Coronary artery (tissue), 2 donors: ENCODE measurements around the gene SIGLEC15.
"Not testable (repeated sequence)": the region's sequence is repeated elsewhere in the genome, so short reads cannot be mapped to it uniquely, and the experiment has no call there.

Experiments
- DNase-seq: peaks from one replicate; pipeline ENCODE4 v3.0.0-alpha.2; 2017; ENCODE audit warnings: low spot score
- H3K27ac ChIP-seq, 2 donors: fragments of 200-600 bp; sonication (generic); one replicate each; pipeline ENCODE4 v1.5.1; 2016 to 2019
- H3K4me3 ChIP-seq: fragments of 200-600 bp; sonication (generic); 2 replicates; pipeline ENCODE4 v1.5.1; 2016; ENCODE audit warnings: mild to moderate bottlenecking, moderate library complexity
- TF ChIP-seq, protein P1 (sequence below): fragments of 200-600 bp; sonication (generic); IDR thresholded peaks from one replicate; pipeline ENCODE4 v1.5.1; 2019; ENCODE audit warnings: antibody characterized with exemption

SIGLEC15 gene

DNA sequence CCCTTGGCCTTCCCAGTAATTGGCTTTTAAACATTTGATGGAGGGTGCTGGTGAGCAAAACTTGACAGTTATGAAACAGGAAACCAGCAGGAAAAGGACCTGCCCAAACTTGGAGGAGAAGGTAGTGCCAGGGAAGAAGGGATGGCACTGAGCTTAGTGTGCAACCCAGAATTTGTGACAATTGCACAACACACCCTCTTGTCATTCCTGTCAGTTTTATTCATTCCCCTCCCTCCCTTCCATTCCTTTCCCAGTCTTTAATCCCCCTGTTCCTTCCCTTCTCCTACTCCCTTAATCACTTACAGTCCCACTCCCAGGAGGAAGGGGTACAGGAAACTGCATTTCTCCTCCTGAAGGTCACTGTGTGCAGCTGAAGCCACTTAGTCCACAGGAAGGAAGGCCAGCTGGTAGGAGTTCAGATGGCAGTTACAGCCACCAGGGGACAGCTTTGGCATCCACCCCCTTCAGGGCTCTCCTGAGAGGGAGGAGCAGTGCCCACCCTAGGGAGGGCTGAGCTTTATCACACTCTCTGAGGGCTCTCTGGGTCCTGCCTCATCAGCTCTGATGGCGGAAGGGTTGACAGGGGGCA, 24.0 kb upstream of the SIGLEC15 start:
- Histone ChIP-seq H3K4me3 (no peak overlapping the region), H3K27ac (no peak overlapping the region)
- no peak for DNase-seq
- TF ChIP-seq, protein P1, sequence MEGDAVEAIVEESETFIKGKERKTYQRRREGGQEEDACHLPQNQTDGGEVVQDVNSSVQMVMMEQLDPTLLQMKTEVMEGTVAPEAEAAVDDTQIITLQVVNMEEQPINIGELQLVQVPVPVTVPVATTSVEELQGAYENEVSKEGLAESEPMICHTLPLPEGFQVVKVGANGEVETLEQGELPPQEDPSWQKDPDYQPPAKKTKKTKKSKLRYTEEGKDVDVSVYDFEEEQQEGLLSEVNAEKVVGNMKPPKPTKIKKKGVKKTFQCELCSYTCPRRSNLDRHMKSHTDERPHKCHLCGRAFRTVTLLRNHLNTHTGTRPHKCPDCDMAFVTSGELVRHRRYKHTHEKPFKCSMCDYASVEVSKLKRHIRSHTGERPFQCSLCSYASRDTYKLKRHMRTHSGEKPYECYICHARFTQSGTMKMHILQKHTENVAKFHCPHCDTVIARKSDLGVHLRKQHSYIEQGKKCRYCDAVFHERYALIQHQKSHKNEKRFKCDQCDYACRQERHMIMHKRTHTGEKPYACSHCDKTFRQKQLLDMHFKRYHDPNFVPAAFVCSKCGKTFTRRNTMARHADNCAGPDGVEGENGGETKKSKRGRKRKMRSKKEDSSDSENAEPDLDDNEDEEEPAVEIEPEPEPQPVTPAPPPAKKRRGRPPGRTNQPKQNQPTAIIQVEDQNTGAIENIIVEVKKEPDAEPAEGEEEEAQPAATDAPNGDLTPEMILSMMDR: no peak

DNA sequence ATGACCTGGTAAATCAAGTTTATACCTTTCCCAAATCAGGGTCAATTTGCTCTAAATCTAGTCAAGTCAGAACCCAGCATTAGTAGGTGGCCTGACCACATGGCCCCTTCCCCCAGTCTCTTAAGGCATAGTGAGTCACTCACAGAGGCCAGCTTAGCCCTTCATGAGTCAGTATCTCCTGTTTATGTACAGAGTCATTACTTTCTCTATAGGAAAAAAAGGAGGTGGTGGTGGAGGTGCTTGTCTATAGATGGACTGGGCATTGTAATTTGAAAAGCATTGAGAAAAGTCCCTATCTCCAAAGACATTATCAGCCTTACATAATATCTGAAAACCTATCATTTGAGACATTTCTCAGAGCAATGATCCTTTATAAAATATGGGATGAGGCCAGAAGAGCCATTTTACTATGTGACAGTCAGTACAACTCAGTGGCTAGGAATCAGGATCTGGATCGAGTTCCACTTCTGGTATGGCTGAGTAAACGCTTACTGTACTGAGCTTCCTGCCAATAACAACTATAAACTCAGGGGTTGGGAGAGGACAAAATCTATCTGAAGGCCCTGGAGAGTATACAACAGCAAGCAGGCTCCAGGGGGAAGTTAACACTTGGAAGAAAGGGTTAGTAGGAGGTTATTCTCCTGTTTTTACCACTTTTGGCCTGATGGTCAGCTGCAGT, 22.5 kb upstream of the SIGLEC15 start:
- H3K4me3 ChIP-seq: no peak overlapping the region
- peak overlapping the region in 1 of 2 donors; percentile 35 for H3K27ac ChIP-seq
- DNase-seq: no peak
- TF ChIP-seq, protein P1: no peak

DNA sequence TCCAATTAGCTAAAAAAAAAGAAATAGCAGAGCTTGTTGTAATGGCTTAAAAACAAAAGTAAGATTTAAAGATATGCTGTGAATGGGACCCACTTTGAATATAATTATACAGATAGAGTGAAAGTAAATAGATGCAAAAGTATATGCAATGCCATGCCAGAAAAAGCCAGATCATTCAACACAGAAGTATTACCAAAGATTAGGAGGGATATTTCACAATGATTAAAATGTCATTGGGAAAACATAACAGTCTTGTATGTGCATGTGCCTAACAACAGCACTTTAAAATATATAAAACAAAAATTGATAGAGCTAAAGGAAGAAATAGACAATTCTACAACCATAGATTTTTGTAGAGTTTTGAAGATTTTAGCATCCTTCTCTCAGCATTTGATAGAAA, 19.9 kb upstream of the SIGLEC15 start:
- TF ChIP-seq, protein P1: no peak
- Histone ChIP-seq H3K4me3 (no peak overlapping the region), H3K27ac (no peak overlapping the region)
- DNase-seq: no peak

DNA sequence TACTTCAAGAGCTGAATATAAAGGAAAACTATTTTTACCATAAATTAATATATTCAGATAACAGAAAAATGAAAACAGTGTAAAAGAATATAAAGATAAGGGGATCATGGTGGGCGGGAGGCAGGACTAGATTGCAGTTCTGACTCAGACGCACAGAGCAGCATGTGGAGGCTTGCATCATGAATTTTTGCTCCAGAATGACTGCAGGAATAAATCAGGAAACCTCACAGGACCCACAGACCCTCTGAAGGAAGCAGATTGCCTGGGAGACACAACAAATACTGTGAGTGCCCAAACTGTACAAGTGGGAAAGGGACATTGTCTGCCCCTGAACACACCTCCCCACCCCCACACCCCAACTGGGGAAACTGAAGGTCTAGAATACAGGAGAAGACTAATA, 19.2 kb upstream of the SIGLEC15 start:
- Histone ChIP-seq H3K4me3 (no peak overlapping the region), H3K27ac (no peak overlapping the region)
- TF ChIP-seq, protein P1: no peak
- DNase-seq: no peak

DNA sequence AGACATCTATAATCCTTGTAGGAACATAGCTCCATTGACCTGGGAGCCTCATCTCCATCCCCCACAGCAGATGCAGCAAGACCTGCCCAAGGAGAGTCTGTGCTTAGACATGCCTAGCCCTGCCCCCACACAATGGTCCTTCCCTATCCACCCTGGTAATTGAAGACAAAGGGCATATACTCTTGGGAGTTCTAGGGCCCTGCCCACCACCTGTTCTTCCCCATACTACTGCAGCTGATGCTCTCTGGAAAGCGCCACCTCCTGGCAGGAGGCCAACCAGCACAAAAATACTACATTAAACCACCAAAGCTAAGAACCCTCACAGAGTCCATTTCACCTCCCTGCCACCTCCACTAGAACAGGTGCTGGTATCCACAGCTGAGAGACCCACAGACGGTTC, 18.3 kb upstream of the SIGLEC15 start:
- DNase-seq, H3K27ac ChIP-seq, H3K4me3 ChIP-seq: not testable (repeated sequence)

DNA sequence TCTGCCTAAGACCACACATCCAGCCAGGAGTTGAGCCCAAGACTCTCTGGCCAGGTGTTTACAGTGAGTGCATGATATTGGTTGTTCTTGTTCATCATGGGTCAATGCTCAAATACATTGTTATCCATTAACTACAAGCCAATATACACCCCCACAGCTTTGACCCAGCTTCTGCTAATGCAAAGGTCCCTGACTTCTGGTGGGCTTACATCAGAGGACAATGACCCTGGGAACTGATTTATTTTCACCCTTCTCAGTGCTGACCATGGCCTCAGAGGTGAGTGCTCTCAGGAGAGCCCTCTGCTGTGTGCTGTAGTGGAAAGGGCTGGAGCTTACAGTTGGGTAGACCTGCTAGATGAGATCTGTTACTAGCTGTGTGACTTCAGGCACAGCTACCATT, 10.7 kb upstream of the SIGLEC15 start:
- DNase-seq, H3K4me3 ChIP-seq, H3K27ac ChIP-seq: not testable (repeated sequence)

DNA sequence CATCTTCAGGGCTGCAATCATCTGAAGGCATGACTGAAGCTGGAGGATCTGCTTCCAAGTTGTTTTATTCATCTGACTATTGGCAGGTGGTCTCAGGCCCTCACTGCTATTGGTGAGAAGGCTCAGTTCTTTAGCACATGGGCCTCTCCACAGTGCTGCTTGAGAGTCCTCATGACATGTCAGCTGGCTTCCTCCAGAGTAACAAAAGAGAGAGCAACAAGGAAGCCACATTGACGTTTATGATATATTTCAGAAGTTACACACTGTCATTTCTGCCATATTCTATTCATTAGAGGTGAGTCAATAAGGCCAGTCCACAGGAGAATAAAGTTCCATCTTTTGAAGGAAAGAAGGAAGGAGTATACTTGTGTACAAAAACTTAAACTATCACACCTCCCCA, 7.9 kb upstream of the SIGLEC15 start:
- Histone ChIP-seq H3K27ac (no peak overlapping the region), H3K4me3 (no peak overlapping the region)
- DNase-seq: no peak
- TF ChIP-seq, protein P1: no peak

DNA sequence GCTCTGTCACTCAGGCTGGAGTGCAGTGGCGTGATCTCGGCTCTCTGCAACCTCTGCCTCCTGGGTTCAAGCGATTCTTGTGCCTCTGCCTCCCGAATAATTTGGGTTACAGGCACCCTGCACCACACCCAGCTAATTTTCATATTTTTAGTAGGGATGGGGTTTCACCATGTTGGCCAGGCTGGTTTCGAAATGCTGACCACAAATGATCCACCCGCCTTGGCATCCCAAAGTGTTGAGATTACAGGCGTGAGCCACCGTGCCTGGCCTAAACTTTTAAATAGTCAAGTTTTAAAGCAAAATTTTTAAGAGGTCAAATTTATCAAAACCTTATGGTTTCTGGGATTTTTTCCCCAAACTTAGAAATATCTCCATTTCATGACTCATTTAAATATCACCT, 6.7 kb upstream of the SIGLEC15 start:
- DNase-seq, H3K27ac ChIP-seq, H3K4me3 ChIP-seq: not testable (repeated sequence)
